GM20000 (cell line): ENCODE data around the gene OR4C12.
"Not testable (repeated sequence)": the region's sequence is repeated elsewhere in the genome, so short reads cannot be mapped to it uniquely, and the experiment has no call there.

Source experiments
- DNase-seq: peaks from one replicate; pipeline ENCODE4 v3.0.0; 2012; ENCODE audit warnings: low spot score
- TF ChIP-seq, protein P1 (sequence below): IDR thresholded peaks from 2 replicates; pipeline ENCODE4 v1.5.1; 2012; ENCODE audit warnings: mild to moderate bottlenecking, control low read depth; ENCODE audit errors: extremely low read depth, missing control alignments

The OR4C12 gene

GRCh38 chr11:49982435-49982834 lies at the start of gene OR4C12:
Gene OR4C12 (minus strand): TSS chr11:49982535. CDS start chr11:49982501, 34 bp downstream.
- not testable (repeated sequence) for DNase-seq

GRCh38 chr11:50030193-50030592 lies 47.9 kb upstream of the OR4C12 start:
- TF ChIP-seq, protein P1, sequence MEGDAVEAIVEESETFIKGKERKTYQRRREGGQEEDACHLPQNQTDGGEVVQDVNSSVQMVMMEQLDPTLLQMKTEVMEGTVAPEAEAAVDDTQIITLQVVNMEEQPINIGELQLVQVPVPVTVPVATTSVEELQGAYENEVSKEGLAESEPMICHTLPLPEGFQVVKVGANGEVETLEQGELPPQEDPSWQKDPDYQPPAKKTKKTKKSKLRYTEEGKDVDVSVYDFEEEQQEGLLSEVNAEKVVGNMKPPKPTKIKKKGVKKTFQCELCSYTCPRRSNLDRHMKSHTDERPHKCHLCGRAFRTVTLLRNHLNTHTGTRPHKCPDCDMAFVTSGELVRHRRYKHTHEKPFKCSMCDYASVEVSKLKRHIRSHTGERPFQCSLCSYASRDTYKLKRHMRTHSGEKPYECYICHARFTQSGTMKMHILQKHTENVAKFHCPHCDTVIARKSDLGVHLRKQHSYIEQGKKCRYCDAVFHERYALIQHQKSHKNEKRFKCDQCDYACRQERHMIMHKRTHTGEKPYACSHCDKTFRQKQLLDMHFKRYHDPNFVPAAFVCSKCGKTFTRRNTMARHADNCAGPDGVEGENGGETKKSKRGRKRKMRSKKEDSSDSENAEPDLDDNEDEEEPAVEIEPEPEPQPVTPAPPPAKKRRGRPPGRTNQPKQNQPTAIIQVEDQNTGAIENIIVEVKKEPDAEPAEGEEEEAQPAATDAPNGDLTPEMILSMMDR: no peak
- DNase-seq: no peak

- DNase-seq: no peak
- TF ChIP-seq, protein P1: no peak
These were observed 13.2 kb upstream of the OR4C12 start for GRCh38 chr11:49995565-49995964.

DNA sequence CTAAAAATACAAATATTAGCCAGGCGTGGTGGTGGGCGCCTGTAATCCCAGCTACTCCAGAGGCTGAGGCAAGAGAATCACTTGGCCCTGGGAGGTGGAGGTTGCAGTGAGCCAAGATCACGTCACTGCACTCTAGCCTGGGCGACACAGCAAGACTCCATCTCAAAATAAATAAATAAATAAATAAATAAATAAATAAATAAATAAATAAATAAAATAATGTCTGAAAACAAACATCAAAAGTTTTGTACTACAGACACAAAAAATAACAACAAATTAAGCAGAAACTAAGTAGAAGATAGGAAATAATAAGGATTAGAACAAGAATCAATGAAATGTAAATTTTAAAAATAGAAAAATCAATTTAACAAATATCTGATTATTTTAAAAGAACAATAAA lies 8.9 kb downstream of the OR4C12 start:
- DNase-seq: not testable (repeated sequence)

- TF ChIP-seq, protein P1: no peak
- DNase-seq: no peak
These were observed 30.2 kb downstream of the OR4C12 start, which contains the start of gene OR4C13 for GRCh38 chr11:49952091-49952490. Gene OR4C13 (plus strand): TSS chr11:49952391. CDS start chr11:49952423, 32 bp downstream.

GRCh38 chr11:49948701-49949100 lies 33.6 kb downstream of the OR4C12 start:
- DNase-seq: not testable (repeated sequence)
